HepG2 (cell line): Measurements from ENCODE around the gene MMRN2. TPM values are rescaled to one million over a fixed set of nuclear protein-coding genes. Genes with fewer than 3 reads are reported as not detected.

Experiments
- ATAC-seq: fragments of 200-7000 bp; cut with Tn5 transposase; 3 replicates; pipeline ENCODE4 v1.9.1; 2020; ENCODE audit warnings: mild to moderate bottlenecking, moderate library complexity
- BruUV-seq: library from RNA; stranded (reverse); fragments of 400-500 nt; replicated peaks from 2 replicates; lab custom pipeline; 2021; lab: Mats Ljungman, UMichigan
- CTCF ChIA-PET: fragments of 300-600 bp; formaldehyde crosslinking; extraction: SDS; loops from one replicate; lab custom pipeline; 2021; ENCODE audit warnings: low total read pairs, inconsistent platforms, low intra/inter-chr PET ratio; lab: Yijun Ruan, JAX
- POLR2A ChIA-PET: fragments of 350-600 bp; sonication (Branson Sonifier 250); formaldehyde crosslinking; loops from one replicate; lab custom pipeline; 2020; ENCODE audit warnings: antibody characterized with exemption, inconsistent platforms; lab: Yijun Ruan, JAX
- DNase-seq: peaks from one replicate; pipeline ENCODE4 v3.0.0-alpha.2; 2015; ENCODE audit warnings: low spot score
- FAIRE-seq: peaks from 3 replicates; lab custom pipeline; 2011; peaks lifted over from hg19 to GRCh38; lab: Jason Lieb, UNC
- H2AFZ ChIP-seq: one replicate; pipeline ENCODE4 v1.6.1; 2011; ENCODE audit warnings: low read length, inconsistent platforms
- H3K27ac ChIP-seq: fragments of 300-600 bp; 3 replicates; pipeline ENCODE4 v1.8.0; 2011; ENCODE audit warnings: mixed run types, mild to moderate bottlenecking, mixed read lengths, low read length, inconsistent platforms; ENCODE audit not compliant: insufficient read depth; ENCODE audit errors: extremely low read length
- H3K27me3 ChIP-seq, 2 experiments: fragments of 200-600 bp in 1 of 2; 2 replicates in 1 of 2; 3 replicates in 1 of 2; pipeline versions ENCODE4 v1.6.0 to v1.8.0; 2011; ENCODE audit warnings: low read length in 2 of 2, mild to moderate bottlenecking in 2 of 2, moderate library complexity in 2 of 2, inconsistent platforms in 1 of 2; ENCODE audit not compliant: insufficient read depth in 2 of 2, control insufficient read depth in 1 of 2
- H3K36me3 ChIP-seq, 2 experiments: fragments of 200-600 bp in 1 of 2; replicated peaks in 1 of 2; 2 replicates in 1 of 2; 3 replicates in 1 of 2; pipeline versions ENCODE4 v1.5.1 to v1.8.0; 2011; ENCODE audit warnings: low read length in 2 of 2, inconsistent platforms in 1 of 2; ENCODE audit not compliant: insufficient read depth in 2 of 2, control insufficient read depth in 1 of 2
- H3K4me1 ChIP-seq: 2 replicates; pipeline ENCODE4 v1.5.1; 2012; ENCODE audit warnings: low read length, inconsistent platforms; ENCODE audit not compliant: insufficient read depth
- H3K4me2 ChIP-seq: 2 replicates; pipeline ENCODE4 v1.6.0; 2011; ENCODE audit warnings: low read depth, low read length, inconsistent platforms
- H3K4me3 ChIP-seq, 3 experiments: fragments of 200-600 bp in 1 of 3; sonication (generic), shearing (Covaris generic) in 1 of 3; replicated peaks in 1 of 3; 2 replicates each; pipeline ENCODE4 v1.5.1; 2011 to 2016; ENCODE audit warnings: low read length in 3 of 3, inconsistent platforms in 2 of 3, low read depth in 2 of 3, mild to moderate bottlenecking in 2 of 3, control low read depth in 1 of 3, mixed read lengths in 1 of 3; ENCODE audit not compliant: insufficient read depth in 1 of 3
- H3K79me2 ChIP-seq: one replicate; pipeline ENCODE4 v1.6.1; 2011; ENCODE audit warnings: low read length, inconsistent platforms; ENCODE audit not compliant: insufficient read depth
- H3K9ac ChIP-seq: 2 replicates; pipeline ENCODE4 v1.6.0; 2011; ENCODE audit warnings: mild to moderate bottlenecking, low read depth, low read length, inconsistent platforms; ENCODE audit not compliant: insufficient read depth
- H3K9me3 ChIP-seq: 2 replicates; pipeline ENCODE4 v1.5.1; 2012; ENCODE audit warnings: mild to moderate bottlenecking, low read length
- H4K20me1 ChIP-seq: 2 replicates; pipeline ENCODE4 v1.6.0; 2011; ENCODE audit warnings: inconsistent platforms, mild to moderate bottlenecking, low read length, moderate library complexity; ENCODE audit not compliant: insufficient read depth
- ATF2 ChIP-seq: sonication (generic); formaldehyde crosslinking; IDR thresholded peaks from 2 replicates; pipeline ENCODE4 v1.4.0; 2020; ENCODE audit warnings: missing genetic modification reagents
- BRF2 ChIP-seq: sonication (generic); formaldehyde crosslinking; IDR thresholded peaks from 2 replicates; pipeline ENCODE4 v1.8.1; 2022; ENCODE audit warnings: mild to moderate bottlenecking, missing genetic modification reagents
- CENPX ChIP-seq: sonication (generic); formaldehyde crosslinking; IDR thresholded peaks from 2 replicates; pipeline ENCODE4 v1.9.0; 2021; ENCODE audit warnings: mild to moderate bottlenecking, missing genetic modification reagents, moderate library complexity
- HNF4A ChIP-seq: sonication (generic); formaldehyde crosslinking; IDR thresholded peaks from 2 replicates; pipeline ENCODE4 v1.4.0; 2020; ENCODE audit warnings: missing genetic modification reagents
- MTF2 ChIP-seq: sonication (generic); formaldehyde crosslinking; IDR thresholded peaks from 2 replicates; pipeline ENCODE4 v1.5.0; 2020; ENCODE audit warnings: missing genetic modification reagents, borderline replicate concordance
- NR2F2 ChIP-seq: IDR thresholded peaks from 2 replicates; pipeline ENCODE4 v1.6.1; 2012; ENCODE audit warnings: low read depth, inconsistent platforms, borderline replicate concordance
- PBX2 ChIP-seq: IDR thresholded peaks from 2 replicates; pipeline ENCODE4 v1.6.1; 2016; ENCODE audit warnings: control low read depth
- REXO4 ChIP-seq: sonication (generic); formaldehyde crosslinking; IDR thresholded peaks from 2 replicates; pipeline ENCODE4 v1.8.0; 2022; ENCODE audit warnings: missing genetic modification reagents, mild to moderate bottlenecking, borderline replicate concordance
- RORA ChIP-seq: sonication (generic); formaldehyde crosslinking; IDR thresholded peaks from 2 replicates; pipeline ENCODE4 v1.5.0; 2020; ENCODE audit warnings: mild to moderate bottlenecking, missing genetic modification reagents, moderate library complexity
- SMC3 ChIP-seq: IDR thresholded peaks from 2 replicates; pipeline ENCODE4 v1.6.1; 2011; ENCODE audit warnings: low read length, improper control_type of control experiment
- SP140L ChIP-seq: sonication (generic); formaldehyde crosslinking; IDR thresholded peaks from 2 replicates; pipeline ENCODE4 v1.4.0; 2020; ENCODE audit warnings: missing genetic modification reagents, borderline replicate concordance
- SRY ChIP-seq: sonication (generic); formaldehyde crosslinking; IDR thresholded peaks from 2 replicates; pipeline ENCODE4 v1.8.0; 2022; ENCODE audit warnings: mild to moderate bottlenecking, missing genetic modification reagents
- TOPORS ChIP-seq: sonication (generic); formaldehyde crosslinking; IDR thresholded peaks from 2 replicates; pipeline ENCODE4 v1.8.0; 2023; ENCODE audit warnings: mild to moderate bottlenecking, missing genetic modification reagents
- ZNF282 ChIP-seq: fragments of 450-650 bp; IDR thresholded peaks from 2 replicates; pipeline ENCODE4 v1.6.1; 2018; ENCODE audit not compliant: partially characterized antibody
- ZNF329 ChIP-seq: sonication (generic); formaldehyde crosslinking; IDR thresholded peaks from 2 replicates; pipeline ENCODE4 v1.9.0; 2021; ENCODE audit warnings: low read depth, mild to moderate bottlenecking, missing genetic modification reagents
- ZNF567 ChIP-seq: sonication (generic); formaldehyde crosslinking; IDR thresholded peaks from 2 replicates; pipeline ENCODE4 v1.8.1; 2023; ENCODE audit warnings: mild to moderate bottlenecking, missing genetic modification reagents, borderline replicate concordance
- ZNF598 ChIP-seq: sonication (generic); formaldehyde crosslinking; IDR thresholded peaks from 2 replicates; pipeline ENCODE4 v1.5.1; 2020; ENCODE audit warnings: mild to moderate bottlenecking, missing genetic modification reagents, borderline replicate concordance
- ZNF749 ChIP-seq: sonication (generic); formaldehyde crosslinking; IDR thresholded peaks from 2 replicates; pipeline ENCODE4 v1.8.0; 2022; ENCODE audit warnings: mild to moderate bottlenecking, missing genetic modification reagents, moderate library complexity, borderline replicate concordance
- WGBS: methylation state at CpG from one replicate; pipeline ENCODE4 v1.1.6; 2017; ENCODE audit warnings: low lambda C conversion rate; 5-methylcytosine and 5-hydroxymethylcytosine counted together
- in situ Hi-C: cut with HindIII; loops from 2 replicates; pipeline ENCODE4 v1.10.0; 2017; ENCODE audit warnings: low pct_unique_long_range_greater_than_20kb; ENCODE audit not compliant: extremely low pct_ligation_motif_present
- intact Hi-C: fragments of 100-400 bp; cut with micrococcal nuclease; formaldehyde crosslinking; loops from one replicate; pipeline ENCODE4 v1.10.0; 2022; ENCODE audit not compliant: unreplicated experiment
- polyA plus RNA-seq, 8 experiments: library from polyadenylated mRNA; depleted of rRNA in 3 of 8; stranded (reverse) in 7 of 8; unstranded in 1 of 8; fragments of >200 nt; fragmentation: Illumina TruSeq in 4 of 8; extraction: Trizol in 4 of 8; gene quantifications; 2 replicates each; pipeline versions ENCODE4 v1.2.1 to v1.2.3, GENCODE V29; 2011 to 2016; ENCODE audit warnings: low read depth in 4 of 8, missing spikeins in 1 of 8, mixed read lengths in 1 of 8; ENCODE audit not compliant: insufficient read depth in 1 of 8
- total RNA-seq, 5 experiments: library from RNA; depleted of rRNA; stranded (reverse); fragments of >200 nt; fragmentation: Illumina TruSeq; extraction: Trizol; gene quantifications; 2 replicates each; pipeline ENCODE4 v1.2.3, GENCODE V29; 2016; ENCODE audit warnings: low read depth in 1 of 5
- TF ChIP-seq, protein P1 (sequence below): fragments of 450-650 bp; IDR thresholded peaks from 2 replicates; pipeline ENCODE4 v1.6.1; 2017; ENCODE audit warnings: mild to moderate bottlenecking

MMRN2 gene
- total and polyA plus RNA-seq, 2 of the 13 experiments (the other 11 are each of a cell fraction or from before 2014, with no cell fraction given): 0.04 TPM; not detected in 1

DNA sequence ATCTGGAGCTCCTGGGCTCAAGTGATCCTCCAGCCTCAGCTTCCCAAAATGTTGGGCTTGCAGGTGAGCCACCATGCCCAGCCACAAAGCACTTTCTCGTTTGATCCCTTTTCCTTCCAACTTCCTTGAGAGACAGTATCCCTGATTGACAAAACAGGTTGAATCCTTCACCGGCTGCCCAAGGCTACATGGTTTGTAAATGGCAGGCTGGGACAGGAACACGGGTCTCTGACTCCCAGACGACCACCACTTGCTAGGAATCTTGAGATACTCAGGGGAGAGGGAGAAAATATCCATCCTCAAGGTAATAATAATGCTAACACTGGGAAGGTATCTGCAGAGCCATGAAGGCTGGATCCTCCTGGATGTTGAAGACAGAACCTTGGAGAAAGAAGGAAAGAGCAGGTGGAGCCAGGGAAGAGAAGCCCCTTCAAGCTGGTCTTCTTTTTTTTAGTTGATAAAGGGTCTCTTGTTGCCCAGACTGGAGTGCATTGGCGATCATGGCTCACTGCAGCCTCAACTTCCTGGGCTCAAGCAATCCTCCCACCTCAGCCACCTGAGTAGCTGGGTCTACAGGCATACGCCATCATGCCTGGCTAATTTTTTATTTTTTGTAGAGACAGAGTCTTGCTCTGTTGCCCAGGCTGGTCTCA is 19.8 kb downstream of the MMRN2 start:
- CTCF ChIA-PET: no interaction called here
- no TSS peak for BruUV-seq
- no peak for FAIRE-seq

More for the DNA sequence above, 19.8 kb downstream of the MMRN2 start:
- no peak overlapping the region for H3K9ac ChIP-seq
- no peak for TF ChIP-seq ZNF749 (CRISPR knock-in tag)
- no peak for TF ChIP-seq ATF2 (CRISPR knock-in tag)
- TF ChIP-seq ZNF329 (CRISPR knock-in tag): no peak
- TF ChIP-seq MTF2 (CRISPR knock-in tag): no peak
- no peak for TF ChIP-seq ZNF567 (CRISPR knock-in tag)
- TF ChIP-seq SMC3: no peak
- TF ChIP-seq ZNF598 (CRISPR knock-in tag): no peak
- no peak for TF ChIP-seq SP140L (CRISPR knock-in tag)
- TF ChIP-seq HNF4A (CRISPR knock-in tag): no peak
- TF ChIP-seq NR2F2: no peak
- TF ChIP-seq TOPORS: no peak
- no peak for TF ChIP-seq PBX2 (CRISPR knock-in tag)
- TF ChIP-seq ZNF282: no peak
- TF ChIP-seq CENPX: no peak
- TF ChIP-seq SRY (CRISPR knock-in tag): no peak
- TF ChIP-seq, protein P1, sequence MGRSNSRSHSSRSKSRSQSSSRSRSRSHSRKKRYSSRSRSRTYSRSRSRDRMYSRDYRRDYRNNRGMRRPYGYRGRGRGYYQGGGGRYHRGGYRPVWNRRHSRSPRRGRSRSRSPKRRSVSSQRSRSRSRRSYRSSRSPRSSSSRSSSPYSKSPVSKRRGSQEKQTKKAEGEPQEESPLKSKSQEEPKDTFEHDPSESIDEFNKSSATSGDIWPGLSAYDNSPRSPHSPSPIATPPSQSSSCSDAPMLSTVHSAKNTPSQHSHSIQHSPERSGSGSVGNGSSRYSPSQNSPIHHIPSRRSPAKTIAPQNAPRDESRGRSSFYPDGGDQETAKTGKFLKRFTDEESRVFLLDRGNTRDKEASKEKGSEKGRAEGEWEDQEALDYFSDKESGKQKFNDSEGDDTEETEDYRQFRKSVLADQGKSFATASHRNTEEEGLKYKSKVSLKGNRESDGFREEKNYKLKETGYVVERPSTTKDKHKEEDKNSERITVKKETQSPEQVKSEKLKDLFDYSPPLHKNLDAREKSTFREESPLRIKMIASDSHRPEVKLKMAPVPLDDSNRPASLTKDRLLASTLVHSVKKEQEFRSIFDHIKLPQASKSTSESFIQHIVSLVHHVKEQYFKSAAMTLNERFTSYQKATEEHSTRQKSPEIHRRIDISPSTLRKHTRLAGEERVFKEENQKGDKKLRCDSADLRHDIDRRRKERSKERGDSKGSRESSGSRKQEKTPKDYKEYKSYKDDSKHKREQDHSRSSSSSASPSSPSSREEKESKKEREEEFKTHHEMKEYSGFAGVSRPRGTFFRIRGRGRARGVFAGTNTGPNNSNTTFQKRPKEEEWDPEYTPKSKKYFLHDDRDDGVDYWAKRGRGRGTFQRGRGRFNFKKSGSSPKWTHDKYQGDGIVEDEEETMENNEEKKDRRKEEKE: no peak
- no peak for TF ChIP-seq REXO4 (CRISPR knock-in tag)
- no peak for TF ChIP-seq BRF2 (CRISPR knock-in tag)
- TF ChIP-seq RORA (CRISPR knock-in tag): no peak
- H4K20me1 ChIP-seq: no peaks in the 10 kb centered on the region
- POLR2A ChIA-PET: no interaction called here
- WGBS: 51% methylated on average over 6 of the region's 6 CpGs
- in situ Hi-C loops (no loop called here), intact Hi-C loops (loop anchor here (5.0 kb wide), 1 partner anchor 520 kb away; no protein-coding TSS in a partner anchor)
- H3K36me3 ChIP-seq: no peaks in the 10 kb centered on the region
- H3K79me2 ChIP-seq: no peaks in the 10 kb centered on the region
- H3K9me3 ChIP-seq: no peaks in the 10 kb centered on the region
- DNase-seq: no peak
- no peak overlapping the region for H3K4me2 ChIP-seq
- peaks cover 18% of the 10 kb centered on the region for H3K4me1 ChIP-seq
- no peak overlapping the region for H3K27ac ChIP-seq
- no peak overlapping the region for H3K4me3 ChIP-seq
- ATAC-seq: no peak
- H3K27me3 ChIP-seq: no peaks in the 10 kb centered on the region
- no peak overlapping the region for H2AFZ ChIP-seq
